SU-DHL-6 (cell line): ENCODE measurements around the gene CCDC122.

Experiments
- CTCF ChIP-seq: fragments of 200-600 bp; sonication (generic); IDR thresholded peaks from one replicate; pipeline ENCODE4 v1.5.1; 2017; ENCODE audit warnings: antibody characterized with exemption, mild to moderate bottlenecking, low read length, moderate library complexity; ENCODE audit not compliant: insufficient read depth, poor library complexity, severe bottlenecking
- EZH2phosphoT487 ChIP-seq: fragments of 200-600 bp; sonication (generic), shearing (Covaris generic); conservative IDR thresholded peaks from 2 replicates; pipeline ENCODE4 v1.6.1; 2018; ENCODE audit warnings: mild to moderate bottlenecking, antibody characterized with exemption, low read length, moderate library complexity, mixed read lengths

- TF ChIP-seq CTCF (no peak), EZH2phosphoT487 (no peak)
Measured at GRCh38 chr13:43794416-43794815, 85.1 kb downstream of the CCDC122 start.
